K562 (cell line): ENCODE data around the gene HLA-B. TPM values are rescaled to one million over a fixed set of nuclear protein-coding genes. Genes with fewer than 3 reads are reported as not detected.
A peak's percentile ranks its signal among the peaks of the same experiment; 100 is the strongest.

Source experiments
- BHLHE40 ChIP-seq: IDR thresholded peaks from 2 replicates; pipeline ENCODE4 v1.6.1; 2011; ENCODE audit warnings: low read length, improper control_type of control experiment
- C11orf30 ChIP-seq: fragments of 450-650 bp; IDR thresholded peaks from 2 replicates; pipeline ENCODE4 v1.6.1; 2016; ENCODE audit warnings: low read depth, mild to moderate bottlenecking
- CREBBP ChIP-seq: IDR thresholded peaks from one replicate; pipeline ENCODE4 v1.6.1; 2012; ENCODE audit warnings: low read depth, mild to moderate bottlenecking, control low read depth, inconsistent platforms, low read length
- FOSL1 ChIP-seq: fragments of 200-800 bp; sonication (Bioruptor generic); conservative IDR thresholded peaks from 2 replicates; pipeline ENCODE4 v1.6.1; 2016; ENCODE audit warnings: missing genetic modification characterization, missing compliant biosample characterization
- FOXK1 ChIP-seq: sonication (generic); formaldehyde crosslinking; IDR thresholded peaks from 2 replicates; pipeline ENCODE4 v1.8.0; 2022; ENCODE audit warnings: missing genetic modification reagents, mild to moderate bottlenecking, borderline replicate concordance
- KDM4B ChIP-seq, 2 experiments: fragments of 450-650 bp in 1 of 2; sonication (generic) in 1 of 2; IDR thresholded peaks; 2 replicates each; pipeline ENCODE4 v1.6.1; 2016 to 2017; ENCODE audit warnings: borderline replicate concordance in 2 of 2, antibody characterized with exemption in 1 of 2, low read depth in 1 of 2, mild to moderate bottlenecking in 1 of 2
- MTA3 ChIP-seq: fragments of 450-650 bp; formaldehyde crosslinking; IDR thresholded peaks from 2 replicates; pipeline ENCODE4 v1.6.1; 2017; ENCODE audit warnings: mild to moderate bottlenecking, borderline replicate concordance
- NFRKB ChIP-seq: fragments of 450-650 bp; IDR thresholded peaks from 2 replicates; pipeline ENCODE4 v1.6.1; 2016; ENCODE audit warnings: low read depth
- SAP30 ChIP-seq: fragments of 200-600 bp; sonication (generic); IDR thresholded peaks from 2 replicates; pipeline ENCODE4 v1.6.1; 2012; ENCODE audit warnings: borderline replicate concordance, low read depth, mild to moderate bottlenecking, moderate library complexity, low read length, control low read depth, inconsistent platforms; ENCODE audit not compliant: insufficient read depth, poor library complexity, severe bottlenecking
- ZFP1 ChIP-seq: fragments of 450-650 bp; formaldehyde crosslinking; IDR thresholded peaks from 2 replicates; pipeline ENCODE4 v1.4.0; 2020; ENCODE audit warnings: mild to moderate bottlenecking, mixed read lengths
- ZNF146 ChIP-seq: IDR thresholded peaks from one replicate; pipeline ENCODE4 v1.6.1; 2018; ENCODE audit warnings: missing compliant biosample characterization; ENCODE audit not compliant: unreplicated experiment
- ZNF175 ChIP-seq: fragments of 200-800 bp; sonication (Bioruptor generic); IDR thresholded peaks from 2 replicates; pipeline ENCODE4 v1.6.1; 2016; ENCODE audit warnings: low read depth, mild to moderate bottlenecking, missing genetic modification characterization, missing compliant biosample characterization
- ZNF217 ChIP-seq: sonication (generic); formaldehyde crosslinking; IDR thresholded peaks from 2 replicates; pipeline ENCODE4 v1.8.0; 2022; ENCODE audit warnings: mild to moderate bottlenecking, missing genetic modification reagents
- ZNF239 ChIP-seq: fragments of 250-450 bp; sonication (Bioruptor Pico); IDR thresholded peaks from 2 replicates; pipeline ENCODE4 v1.4.0; 2020; ENCODE audit warnings: mild to moderate bottlenecking
- ZNF408 ChIP-seq: fragments of 250-450 bp; sonication (Bioruptor Pico); IDR thresholded peaks from 2 replicates; pipeline ENCODE4 v1.4.0; 2020; ENCODE audit warnings: low read depth, mild to moderate bottlenecking, moderate library complexity
- ZNF431 ChIP-seq: sonication (generic); formaldehyde crosslinking; IDR thresholded peaks from 2 replicates; pipeline ENCODE4 v1.8.0; 2022; ENCODE audit warnings: mild to moderate bottlenecking, missing genetic modification reagents
- ZNF707 ChIP-seq: fragments of 250-450 bp; sonication (Bioruptor Pico); conservative IDR thresholded peaks from 2 replicates; pipeline ENCODE4 v1.8.0; 2022; ENCODE audit warnings: inconsistent platforms, mild to moderate bottlenecking, moderate library complexity
- polyA plus RNA-seq, 8 experiments: library from polyadenylated mRNA; depleted of rRNA in 4 of 8; stranded (reverse) in 5 of 8; unstranded in 3 of 8; fragments of >200 nt; fragmentation: Nextera tagmentation in 2 of 8; fragmentation: Illumina TruSeq in 1 of 8; extraction: Ambion mirVana in 2 of 8; extraction: Trizol in 1 of 8; gene quantifications; 2 replicates each; pipeline versions ENCODE4 v1.2.1 to v1.2.3, GENCODE V29; 2011 to 2014; ENCODE audit warnings: inconsistent platforms in 1 of 8, missing spikeins in 1 of 8
- total RNA-seq, 7 experiments: library from RNA; depleted of rRNA in 6 of 7; stranded (reverse); fragments of >200 nt in 6 of 7; fragmentation: Illumina TruSeq in 2 of 7; extraction: Trizol in 2 of 7; gene quantifications; 2 replicates each; pipeline versions ENCODE4 v1.2.1 to v1.2.3, GENCODE V29; 2011 to 2021; ENCODE audit warnings: low replicate concordance in 1 of 7
- TF ChIP-seq, protein P1 (sequence below): sonication (generic); formaldehyde crosslinking; IDR thresholded peaks from 2 replicates; pipeline ENCODE4 v1.8.1; 2023; ENCODE audit warnings: mild to moderate bottlenecking, missing genetic modification reagents
- TF ChIP-seq, protein P2 (sequence below): fragments of 150-350 bp; IDR thresholded peaks from 2 replicates; pipeline ENCODE4 v1.6.1; 2014; ENCODE audit warnings: low read depth, mild to moderate bottlenecking, low read length, borderline replicate concordance
- TF ChIP-seq, protein P3 (sequence below): sonication (generic); formaldehyde crosslinking; IDR thresholded peaks from 2 replicates; pipeline ENCODE4 v1.9.0; 2022; ENCODE audit warnings: mild to moderate bottlenecking, missing genetic modification reagents
- TF ChIP-seq, protein P4 (sequence below): sonication (generic); formaldehyde crosslinking; IDR thresholded peaks from 2 replicates; pipeline ENCODE4 v1.8.0; 2023; ENCODE audit warnings: mild to moderate bottlenecking, missing genetic modification reagents

The HLA-B gene
- total and polyA plus RNA-seq, 9 of the 15 experiments (the other 6 are each of a cell fraction or from before 2014, with no cell fraction given) = 0.07 to 9.7 (median 0.65) TPM; not detected in 2

DNA sequence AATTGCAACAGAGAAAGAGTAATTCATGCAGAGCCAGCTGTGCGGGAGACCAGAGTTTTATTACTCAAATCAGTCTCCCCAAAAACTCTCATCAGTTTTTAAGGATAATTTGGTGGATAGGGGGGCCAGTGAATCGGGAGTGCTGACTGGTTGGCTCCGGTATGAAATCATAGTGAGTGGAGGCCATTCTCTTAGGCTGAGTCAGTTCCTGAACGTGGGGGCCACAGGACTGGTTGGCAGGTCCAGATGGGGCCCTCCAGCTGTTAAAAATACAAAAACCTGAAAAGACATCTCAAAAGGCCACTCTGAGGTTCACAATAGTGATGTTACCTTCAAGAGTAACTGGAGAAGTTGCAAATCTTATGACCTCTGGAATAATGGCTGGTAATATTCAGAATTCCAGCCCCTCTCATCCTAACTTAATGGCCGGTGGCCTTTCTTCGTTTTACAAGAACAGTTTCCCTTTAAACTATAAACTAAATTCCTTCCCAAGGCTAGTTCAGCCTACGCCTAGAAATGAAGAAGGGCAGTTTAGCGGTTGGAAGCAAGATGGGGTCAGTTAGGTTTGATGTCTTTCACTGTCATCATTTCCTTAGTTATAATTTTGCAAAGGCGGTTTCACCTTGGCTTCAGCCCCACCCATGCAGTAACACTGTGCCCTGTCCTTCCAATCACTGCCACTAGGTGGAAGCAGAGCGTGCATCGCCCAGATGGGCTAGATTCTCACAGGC, 39.6 kb upstream of the HLA-B start (continued):
- TF ChIP-seq, protein P1, sequence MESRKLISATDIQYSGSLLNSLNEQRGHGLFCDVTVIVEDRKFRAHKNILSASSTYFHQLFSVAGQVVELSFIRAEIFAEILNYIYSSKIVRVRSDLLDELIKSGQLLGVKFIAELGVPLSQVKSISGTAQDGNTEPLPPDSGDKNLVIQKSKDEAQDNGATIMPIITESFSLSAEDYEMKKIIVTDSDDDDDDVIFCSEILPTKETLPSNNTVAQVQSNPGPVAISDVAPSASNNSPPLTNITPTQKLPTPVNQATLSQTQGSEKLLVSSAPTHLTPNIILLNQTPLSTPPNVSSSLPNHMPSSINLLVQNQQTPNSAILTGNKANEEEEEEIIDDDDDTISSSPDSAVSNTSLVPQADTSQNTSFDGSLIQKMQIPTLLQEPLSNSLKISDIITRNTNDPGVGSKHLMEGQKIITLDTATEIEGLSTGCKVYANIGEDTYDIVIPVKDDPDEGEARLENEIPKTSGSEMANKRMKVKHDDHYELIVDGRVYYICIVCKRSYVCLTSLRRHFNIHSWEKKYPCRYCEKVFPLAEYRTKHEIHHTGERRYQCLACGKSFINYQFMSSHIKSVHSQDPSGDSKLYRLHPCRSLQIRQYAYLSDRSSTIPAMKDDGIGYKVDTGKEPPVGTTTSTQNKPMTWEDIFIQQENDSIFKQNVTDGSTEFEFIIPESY = no peak
- TF ChIP-seq ZNF239 (peak; percentile 67), C11orf30 (no peak), MTA3 (no peak), ZNF146 (CRISPR knock-in tag) (no peak), ZFP1 (no peak), ZNF707 (CRISPR knock-in tag) (no peak), NFRKB (0 out of 2 replicates have a peak, but pooled peaks have one; percentile 28), ZNF431 (CRISPR knock-in tag) (no peak), FOXK1 (CRISPR knock-in tag) (no peak), KDM4B (IDR thresholded peaks at IDR 0.05; ENCODE audit: borderline replicate concordance in 2 of 2, low read depth in 1 of 2) (no peak), SAP30 (no peak), ZNF175 (CRISPR knock-in tag) (peak; percentile 98), ZNF217 (no peak), ZNF408 (CRISPR knock-in tag) (no peak), CREBBP (no peak), BHLHE40 (peak; percentile 46), FOSL1 (0 out of 2 replicates have a peak, but pooled peaks have one; percentile 9)
- TF ChIP-seq, protein P2, sequence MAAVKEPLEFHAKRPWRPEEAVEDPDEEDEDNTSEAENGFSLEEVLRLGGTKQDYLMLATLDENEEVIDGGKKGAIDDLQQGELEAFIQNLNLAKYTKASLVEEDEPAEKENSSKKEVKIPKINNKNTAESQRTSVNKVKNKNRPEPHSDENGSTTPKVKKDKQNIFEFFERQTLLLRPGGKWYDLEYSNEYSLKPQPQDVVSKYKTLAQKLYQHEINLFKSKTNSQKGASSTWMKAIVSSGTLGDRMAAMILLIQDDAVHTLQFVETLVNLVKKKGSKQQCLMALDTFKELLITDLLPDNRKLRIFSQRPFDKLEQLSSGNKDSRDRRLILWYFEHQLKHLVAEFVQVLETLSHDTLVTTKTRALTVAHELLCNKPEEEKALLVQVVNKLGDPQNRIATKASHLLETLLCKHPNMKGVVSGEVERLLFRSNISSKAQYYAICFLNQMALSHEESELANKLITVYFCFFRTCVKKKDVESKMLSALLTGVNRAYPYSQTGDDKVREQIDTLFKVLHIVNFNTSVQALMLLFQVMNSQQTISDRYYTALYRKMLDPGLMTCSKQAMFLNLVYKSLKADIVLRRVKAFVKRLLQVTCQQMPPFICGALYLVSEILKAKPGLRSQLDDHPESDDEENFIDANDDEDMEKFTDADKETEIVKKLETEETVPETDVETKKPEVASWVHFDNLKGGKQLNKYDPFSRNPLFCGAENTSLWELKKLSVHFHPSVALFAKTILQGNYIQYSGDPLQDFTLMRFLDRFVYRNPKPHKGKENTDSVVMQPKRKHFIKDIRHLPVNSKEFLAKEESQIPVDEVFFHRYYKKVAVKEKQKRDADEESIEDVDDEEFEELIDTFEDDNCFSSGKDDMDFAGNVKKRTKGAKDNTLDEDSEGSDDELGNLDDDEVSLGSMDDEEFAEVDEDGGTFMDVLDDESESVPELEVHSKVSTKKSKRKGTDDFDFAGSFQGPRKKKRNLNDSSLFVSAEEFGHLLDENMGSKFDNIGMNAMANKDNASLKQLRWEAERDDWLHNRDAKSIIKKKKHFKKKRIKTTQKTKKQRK = no peak
- TF ChIP-seq, protein P3, sequence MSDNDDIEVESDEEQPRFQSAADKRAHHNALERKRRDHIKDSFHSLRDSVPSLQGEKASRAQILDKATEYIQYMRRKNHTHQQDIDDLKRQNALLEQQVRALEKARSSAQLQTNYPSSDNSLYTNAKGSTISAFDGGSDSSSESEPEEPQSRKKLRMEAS (CRISPR knock-in tag) = no peak
- TF ChIP-seq, protein P4, sequence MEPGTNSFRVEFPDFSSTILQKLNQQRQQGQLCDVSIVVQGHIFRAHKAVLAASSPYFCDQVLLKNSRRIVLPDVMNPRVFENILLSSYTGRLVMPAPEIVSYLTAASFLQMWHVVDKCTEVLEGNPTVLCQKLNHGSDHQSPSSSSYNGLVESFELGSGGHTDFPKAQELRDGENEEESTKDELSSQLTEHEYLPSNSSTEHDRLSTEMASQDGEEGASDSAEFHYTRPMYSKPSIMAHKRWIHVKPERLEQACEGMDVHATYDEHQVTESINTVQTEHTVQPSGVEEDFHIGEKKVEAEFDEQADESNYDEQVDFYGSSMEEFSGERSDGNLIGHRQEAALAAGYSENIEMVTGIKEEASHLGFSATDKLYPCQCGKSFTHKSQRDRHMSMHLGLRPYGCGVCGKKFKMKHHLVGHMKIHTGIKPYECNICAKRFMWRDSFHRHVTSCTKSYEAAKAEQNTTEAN (CRISPR knock-in tag) = 0 out of 2 replicates have a peak, but pooled peaks have one; percentile 35
